ENCODE results near the gene IFIT3.

GRCh38 chr10:89337484-89337883, 9.7 kb downstream of the IFIT3 start:
- TF ChIP-seq CTCF (IDR thresholded peaks at IDR 0.05; ENCODE audit: low read depth, low read length): no peak
- TF ChIP-seq POLR2A (IDR thresholded peaks at IDR 0.05; ENCODE audit: extremely low read depth, insufficient read length): no peak
